Endothelial cell of umbilical vein (primary cell): Measurements from ENCODE around the gene TNFSF13. TPM values are rescaled to one million over a fixed set of nuclear protein-coding genes. Genes with fewer than 3 reads are reported as not detected.

ENCODE experiments used
- BruUV-seq: library from RNA; stranded (reverse); fragments of 400-500 nt; replicated peaks from 2 replicates; lab custom pipeline; 2021; lab: Mats Ljungman, UMichigan
- CTCF ChIA-PET: fragments of 300-600, 350-600 bp; sonication (Branson Sonifier 250); formaldehyde crosslinking; loops from one replicate; lab custom pipeline; 2021; ENCODE audit warnings: antibody characterized with exemption, inconsistent platforms; lab: Charles Lee
- POLR2A ChIA-PET: fragments of 300-600, 350-600 bp; sonication (Branson Sonifier 250); formaldehyde crosslinking; loops from one replicate; lab custom pipeline; 2021; ENCODE audit warnings: antibody characterized with exemption, inconsistent platforms; lab: Charles Lee
- DNase-seq: peaks from one replicate; pipeline ENCODE4 v3.0.0-alpha.2; 2011; ENCODE audit warnings: low read depth, low spot score
- FAIRE-seq: peaks from 2 replicates; lab custom pipeline; 2011; peaks lifted over from hg19 to GRCh38; lab: Jason Lieb, UNC
- H2AFZ ChIP-seq: 2 replicates; pipeline ENCODE4 v1.6.0; 2012; ENCODE audit warnings: low read depth, low read length, control low read depth, inconsistent platforms
- H3K27ac ChIP-seq: 2 replicates; pipeline ENCODE4 v1.5.1; 2011; ENCODE audit warnings: low read depth, mild to moderate bottlenecking, control low read depth, low read length, moderate library complexity; ENCODE audit not compliant: insufficient read depth
- H3K27me3 ChIP-seq, 2 experiments: 2 replicates each; pipeline versions ENCODE4 v1.6.0 to v1.6.1; 2011; ENCODE audit warnings: low read length in 2 of 2, mixed read lengths in 1 of 2; ENCODE audit not compliant: control insufficient read depth in 2 of 2, insufficient read depth in 2 of 2
- H3K36me3 ChIP-seq, 2 experiments: 2 replicates in 1 of 2; 3 replicates in 1 of 2; pipeline ENCODE4 v1.5.1; 2011; ENCODE audit warnings: low read length in 2 of 2, mild to moderate bottlenecking in 1 of 2, moderate library complexity in 1 of 2; ENCODE audit not compliant: control insufficient read depth in 2 of 2, insufficient read depth in 2 of 2; ENCODE audit errors: extremely low read depth in 1 of 2
- H3K4me1 ChIP-seq: 3 replicates; pipeline ENCODE4 v1.5.1; 2011; ENCODE audit warnings: mild to moderate bottlenecking, low read length; ENCODE audit not compliant: control insufficient read depth, insufficient read depth; ENCODE audit errors: extremely low read depth
- H3K4me2 ChIP-seq: 2 replicates; pipeline ENCODE4 v1.6.1; 2011; ENCODE audit warnings: low read length, control low read depth, mixed read lengths; ENCODE audit not compliant: insufficient read depth
- H3K4me3 ChIP-seq, 3 experiments: fragments of 200-600 bp in 1 of 3; sonication (generic), shearing (Covaris generic) in 1 of 3; replicated peaks in 1 of 3; 2 replicates each; pipeline ENCODE4 v1.5.1; 2011 to 2016; ENCODE audit warnings: control low read depth in 3 of 3, low read length in 3 of 3, mild to moderate bottlenecking in 2 of 3, inconsistent platforms in 1 of 3, low read depth in 1 of 3, moderate library complexity in 1 of 3; ENCODE audit not compliant: insufficient read depth in 1 of 3
- H3K79me2 ChIP-seq: 2 replicates; pipeline ENCODE4 v1.6.0; 2012; ENCODE audit warnings: low read length, inconsistent platforms; ENCODE audit not compliant: control insufficient read depth, insufficient read depth
- H3K9ac ChIP-seq: replicated peaks from 2 replicates; pipeline ENCODE3; 2011; ENCODE audit warnings: low read length, control low read depth; ENCODE audit not compliant: insufficient read depth; ENCODE audit errors: extremely low read depth
- H3K9me1 ChIP-seq: replicated peaks from 3 replicates; pipeline ENCODE4 v1.6.0; 2011; ENCODE audit warnings: mild to moderate bottlenecking, low read length; ENCODE audit not compliant: control insufficient read depth, insufficient read depth; ENCODE audit errors: extremely low read depth
- H3K9me3 ChIP-seq: replicated peaks from 2 replicates; pipeline ENCODE4 v1.5.1; 2012; ENCODE audit warnings: low read length, inconsistent platforms; ENCODE audit not compliant: control insufficient read depth, insufficient read depth
- H4K20me1 ChIP-seq: replicated peaks from 2 replicates; pipeline ENCODE3; 2011; ENCODE audit warnings: mild to moderate bottlenecking, low read length; ENCODE audit not compliant: control insufficient read depth, insufficient read depth; ENCODE audit errors: extremely low read depth
- CTCF ChIP-seq, 2 donors: IDR thresholded peaks; 1 replicate in 1 of 2; 2 replicates in 1 of 2; pipeline ENCODE4 v1.5.1; 2011; ENCODE audit warnings: low read length in 2 of 2, mild to moderate bottlenecking in 2 of 2, moderate library complexity in 2 of 2, control low read depth in 1 of 2, inconsistent platforms in 1 of 2, low read depth in 1 of 2; ENCODE audit not compliant: insufficient read depth in 1 of 2; ENCODE audit errors: extremely low read depth in 1 of 2
- EZH2 ChIP-seq: IDR thresholded peaks from 2 replicates; pipeline ENCODE4 v1.6.1; 2012; ENCODE audit warnings: borderline replicate concordance, low read depth, mild to moderate bottlenecking, moderate library complexity, low read length, inconsistent platforms; ENCODE audit not compliant: severe bottlenecking
- FOS ChIP-seq: IDR thresholded peaks from 2 replicates; pipeline ENCODE4 v1.6.1; 2011; ENCODE audit warnings: mild to moderate bottlenecking, low read length, moderate library complexity, borderline replicate concordance; ENCODE audit not compliant: insufficient read depth
- GATA2 ChIP-seq: IDR thresholded peaks from 2 replicates; pipeline ENCODE4 v1.7.0; 2011; ENCODE audit warnings: low read depth, mild to moderate bottlenecking, moderate library complexity, mixed read lengths, low read length; ENCODE audit not compliant: insufficient read length, insufficient read depth
- JUN ChIP-seq: IDR thresholded peaks from 2 replicates; pipeline ENCODE4 v1.6.1; 2011; ENCODE audit warnings: borderline replicate concordance, low read depth; ENCODE audit not compliant: insufficient read length, insufficient read depth
- MAX ChIP-seq: IDR thresholded peaks from 2 replicates; pipeline ENCODE4 v1.6.1; 2011; ENCODE audit not compliant: insufficient read depth, insufficient read length
- MYC ChIP-seq: IDR thresholded peaks from one replicate; pipeline ENCODE4 v1.6.1; 2011; ENCODE audit warnings: mild to moderate bottlenecking, low read depth, low read length
- POLR2A ChIP-seq: IDR thresholded peaks from 2 replicates; pipeline ENCODE4 v1.6.1; 2012; ENCODE audit warnings: low read depth, mild to moderate bottlenecking, control low read depth, low read length
- POLR2AphosphoS5 ChIP-seq: IDR thresholded peaks from 2 replicates; pipeline ENCODE4 v1.6.1; 2012; ENCODE audit warnings: low read depth, mild to moderate bottlenecking, control low read depth, low read length, moderate library complexity; ENCODE audit not compliant: insufficient read depth
- dilution Hi-C: fragments of 300-500 bp; cut with MboI; formaldehyde crosslinking; loops from one replicate; pipeline ENCODE4 v1.15.0; 2019; ENCODE audit warnings: low sequenced_read_pairs; ENCODE audit not compliant: extremely low pct_ligation_motif_present
- intact Hi-C: fragments of 100-400 bp; cut with micrococcal nuclease; formaldehyde crosslinking; loops from one replicate; pipeline ENCODE4 v1.10.0; 2022
- polyA plus RNA-seq, 4 experiments: library from polyadenylated mRNA; depleted of rRNA in 3 of 4; stranded (reverse) in 3 of 4; unstranded in 1 of 4; fragments of >200 nt; gene quantifications; 2 replicates each; pipeline versions ENCODE4 v1.2.1 to v1.2.3, GENCODE V29; 2011 to 2012; ENCODE audit warnings: missing spikeins in 1 of 4
- total RNA-seq: library from RNA; stranded (reverse); gene quantifications from 2 replicates; pipeline ENCODE4 v1.2.3, GENCODE V29; 2021

TNFSF13 gene
- total and polyA plus RNA-seq, 2 donors (not counting 3 experiments of a cell fraction or from before 2014, with no cell fraction given), result 3.6 to 5.4 TPM

- H3K79me2 ChIP-seq, result peaks cover 43% of the 10 kb centered on the region
- intact Hi-C loops (no loop called here), dilution Hi-C loops (no loop called here)
- H4K20me1 ChIP-seq, result peaks cover 5% of the 10 kb centered on the region
- no peak overlapping the region for H2AFZ ChIP-seq
- H3K27me3 ChIP-seq, result no peaks in the 10 kb centered on the region
- peak overlapping the region; percentile 42 for H3K27ac ChIP-seq
- ChIA-PET POLR2A (interaction anchor here (0.6 to 1.6 kb wide), 4 partner anchors 10 to 107 kb away, joined by 3 to 6 read pairs (median 4); partner anchors contain the start of genes SOX15 and TP53), CTCF (interaction anchor here (0.6 to 4.8 kb wide), 6 partner anchors 10 to 564 kb away, joined by 3 to 48 read pairs (median 4); partner anchors contain the start of genes SOX15 and TP53)
- H3K4me2 ChIP-seq, result no peak overlapping the region
- H3K4me3 ChIP-seq, result no peak overlapping the region
- peaks cover 60% of the 10 kb centered on the region for H3K4me1 ChIP-seq
- no peak for TF ChIP-seq MYC
- no peak for TF ChIP-seq JUN
- TF ChIP-seq POLR2AphosphoS5, result peak; percentile 14
- peaks cover 24 to 37% of the 10 kb centered on the region in 2 experiments for H3K36me3 ChIP-seq
- DNase-seq (no peak), FAIRE-seq (no peak)
- H3K9me3 ChIP-seq, result no peaks in the 10 kb centered on the region
- no peak overlapping the region for H3K9ac ChIP-seq
- no peaks in the 10 kb centered on the region for H3K9me1 ChIP-seq
- no TSS peak for BruUV-seq
Measured at GRCh38 chr17:7579834-7580603, 21.5 kb downstream of the TNFSF13 start.

DNA sequence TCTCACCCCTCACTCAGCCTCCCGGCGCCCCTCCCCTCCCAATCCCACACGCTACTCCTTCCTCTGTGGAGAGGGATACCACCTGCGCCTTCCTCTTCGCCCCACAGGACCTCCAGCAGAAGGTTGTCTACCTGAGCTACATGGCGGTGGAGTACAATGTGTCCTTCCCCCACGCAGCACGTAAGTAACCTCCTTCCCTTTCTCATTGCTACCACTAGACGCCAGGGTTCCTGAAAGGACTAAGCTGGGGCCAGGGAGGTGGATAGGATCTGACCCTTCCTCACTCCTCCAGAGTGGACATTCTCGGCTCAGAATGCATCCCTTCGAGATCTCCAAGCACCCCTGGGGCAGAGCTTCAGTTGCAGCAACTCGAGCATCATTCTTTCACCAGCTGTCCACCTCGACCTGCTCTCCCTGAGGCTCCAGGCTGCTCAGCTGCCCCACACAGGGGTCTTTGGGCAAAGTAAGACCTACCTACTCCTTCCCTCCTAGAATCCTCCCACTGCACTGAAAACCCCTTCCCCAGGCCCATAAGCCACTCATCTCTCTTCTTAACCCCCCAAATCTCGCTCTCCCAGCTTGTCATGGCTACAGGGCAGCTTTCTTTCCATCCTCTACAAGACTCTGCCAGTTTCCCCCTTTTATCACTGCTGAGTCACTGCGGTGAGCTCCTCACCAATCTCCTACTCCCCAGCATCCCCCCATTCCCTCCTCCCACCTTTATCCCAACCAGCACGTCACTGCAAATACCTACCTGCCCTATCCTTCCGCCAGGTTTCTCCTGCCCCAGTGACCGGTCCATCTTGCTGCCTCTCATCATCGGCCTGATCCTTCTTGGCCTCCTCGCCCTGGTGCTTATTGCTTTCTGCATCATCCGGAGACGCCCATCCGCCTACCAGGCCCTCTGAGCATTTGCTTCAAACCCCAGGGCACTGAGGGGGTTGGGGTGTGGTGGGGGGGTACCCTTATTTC is 22.3 kb downstream of the TNFSF13 start:
- Histone ChIP-seq H3K9me3 (no peaks in the 10 kb centered on the region), H3K36me3 (peaks cover 16 to 29% of the 10 kb centered on the region in 2 experiments), H3K4me3 (no peak overlapping the region), H2AFZ (no peak overlapping the region), H4K20me1 (no peaks in the 10 kb centered on the region), H3K27ac (no peak overlapping the region), H3K27me3 (no peaks in the 10 kb centered on the region), H3K4me1 (peaks cover 51% of the 10 kb centered on the region), H3K9ac (no peak overlapping the region), H3K9me1 (no peaks in the 10 kb centered on the region), H3K4me2 (no peak overlapping the region), H3K79me2 (peaks cover 42% of the 10 kb centered on the region)
- ChIA-PET CTCF (interaction anchor here (4.8 kb wide), 1 partner anchor 9 kb away, joined by 48 read pairs; the partner anchor contains the start of gene SOX15), POLR2A (no interaction called here)
- intact Hi-C loops (no loop called here), dilution Hi-C loops (no loop called here)
- FAIRE-seq (no peak), DNase-seq (no peak)
- no TSS peak for BruUV-seq
- TF ChIP-seq MYC (no peak), POLR2AphosphoS5 (no peak), JUN (no peak), POLR2A (no peak), EZH2 (no peak), GATA2 (no peak), FOS (no peak), MAX (no peak), CTCF (IDR thresholded peaks at IDR 0.05; ENCODE audit: extremely low read depth in 1 of 2, insufficient read depth in 1 of 2, low read depth in 1 of 2, low read length in 2 of 2) (no peak)
